Measurements from ENCODE around the gene CACNA1A.

Gene CACNA1A

GRCh38 chr19:13410946-13411345 lies 95.3 kb downstream of the CACNA1A start:
- no peak overlapping the region for H2BK120ac ChIP-seq (ENCODE audit: low read depth, low read length)
- DNase-seq = no peak
- H3K79me1 ChIP-seq (replicated peaks; ENCODE audit: low read length, poor library complexity, severe bottlenecking) = no peaks in the 10 kb centered on the region
- peaks cover 0 to 14% of the 10 kb centered on the region in 2 experiments for H3K36me3 ChIP-seq (ENCODE audit: control insufficient read depth in 1 of 2, insufficient read depth in 2 of 2, low read depth in 1 of 2, low read length in 2 of 2)
- no peak overlapping the region for H3K18ac ChIP-seq (ENCODE audit: low read depth in 1 of 2, low read length in 2 of 2)
- no peak overlapping the region for H2BK15ac ChIP-seq (ENCODE audit: low read depth, poor library complexity, severe bottlenecking)
- no peak overlapping the region for H3K4ac ChIP-seq (ENCODE audit: low read depth in 1 of 2, low read length in 2 of 2)
- H3K4me3 ChIP-seq (ENCODE audit: insufficient read depth in 1 of 2, low read depth in 1 of 2, low read length in 2 of 2) = no peak overlapping the region
- H3K27me3 ChIP-seq (ENCODE audit: control insufficient read depth in 1 of 2, insufficient read depth in 1 of 2, low read length in 2 of 2) = no peaks in the 10 kb centered on the region
- H3K9ac ChIP-seq (ENCODE audit: low read length) = no peak overlapping the region
- no peak overlapping the region for H3K14ac ChIP-seq (ENCODE audit: low read length in 2 of 2)
- H2AFZ ChIP-seq (ENCODE audit: low read depth, low read length) = no peak overlapping the region
- H3K27ac ChIP-seq (ENCODE audit: low read length, poor library complexity, severe bottlenecking) = no peak overlapping the region
- H2BK5ac ChIP-seq (ENCODE audit: low read depth, low read length, poor library complexity, severe bottlenecking) = no peak overlapping the region
- 58% methylated on average over 1 of the region's 1 CpG for WGBS
- H3K23ac ChIP-seq (ENCODE audit: low read length in 2 of 2) = no peak overlapping the region
- no peak overlapping the region for H3K4me2 ChIP-seq (ENCODE audit: low read length, poor library complexity, severe bottlenecking)
- H2AK5ac ChIP-seq (ENCODE audit: low read length, severe bottlenecking) = no peak overlapping the region
- no peak overlapping the region for H2BK12ac ChIP-seq (ENCODE audit: low read length in 2 of 2)
- H4K8ac ChIP-seq (ENCODE audit: low read length) = no peak overlapping the region
- no peaks in the 10 kb centered on the region for H3K4me1 ChIP-seq (ENCODE audit: control insufficient read depth, insufficient read depth, low read depth, low read length)
- H3K9me3 ChIP-seq (ENCODE audit: control insufficient read depth, low read length) = no peaks in the 10 kb centered on the region
- H4K91ac ChIP-seq (ENCODE audit: low read length) = no peak overlapping the region

GRCh38 chr19:13408889-13409518 lies 97.3 kb downstream of the CACNA1A start:
- no peak overlapping the region for H4K8ac ChIP-seq (ENCODE audit: low read length)
- no peaks in the 10 kb centered on the region for H3K9me3 ChIP-seq (ENCODE audit: control insufficient read depth, low read length)
- no peak overlapping the region for H2AK5ac ChIP-seq (ENCODE audit: low read length, severe bottlenecking)
- H3K4me1 ChIP-seq (ENCODE audit: control insufficient read depth, insufficient read depth, low read depth, low read length) = no peaks in the 10 kb centered on the region
- no peak overlapping the region for H3K9ac ChIP-seq (ENCODE audit: low read length)
- H2AFZ ChIP-seq (ENCODE audit: low read depth, low read length) = no peak overlapping the region
- H3K4me2 ChIP-seq (ENCODE audit: low read length, poor library complexity, severe bottlenecking) = no peak overlapping the region
- WGBS = 74% methylated on average over 14 of the region's 16 CpGs
- H3K79me1 ChIP-seq (replicated peaks; ENCODE audit: low read length, poor library complexity, severe bottlenecking) = no peaks in the 10 kb centered on the region
- H2BK5ac ChIP-seq (ENCODE audit: low read depth, low read length, poor library complexity, severe bottlenecking) = no peak overlapping the region
- no peak overlapping the region for H3K4me3 ChIP-seq (ENCODE audit: insufficient read depth in 1 of 2, low read depth in 1 of 2, low read length in 2 of 2)
- no peak overlapping the region for H4K91ac ChIP-seq (ENCODE audit: low read length)
- H3K23ac ChIP-seq (ENCODE audit: low read length in 2 of 2) = no peak overlapping the region
- no peak for DNase-seq
- H3K4ac ChIP-seq (ENCODE audit: low read depth in 1 of 2, low read length in 2 of 2) = no peak overlapping the region
- H2BK15ac ChIP-seq (ENCODE audit: low read depth, poor library complexity, severe bottlenecking) = no peak overlapping the region
- no peak overlapping the region for H2BK12ac ChIP-seq (ENCODE audit: low read length in 2 of 2)
- H3K27me3 ChIP-seq (ENCODE audit: control insufficient read depth in 1 of 2, insufficient read depth in 1 of 2, low read length in 2 of 2) = no peaks in the 10 kb centered on the region
- H3K18ac ChIP-seq (ENCODE audit: low read depth in 1 of 2, low read length in 2 of 2) = no peak overlapping the region
- no peak overlapping the region for H2BK120ac ChIP-seq (ENCODE audit: low read depth, low read length)
- H3K14ac ChIP-seq (ENCODE audit: low read length in 2 of 2) = no peak overlapping the region
- no peak overlapping the region for H3K27ac ChIP-seq (ENCODE audit: low read length, poor library complexity, severe bottlenecking)
- peaks cover 0 to 14% of the 10 kb centered on the region in 2 experiments for H3K36me3 ChIP-seq (ENCODE audit: control insufficient read depth in 1 of 2, insufficient read depth in 2 of 2, low read depth in 1 of 2, low read length in 2 of 2)

GRCh38 chr19:13404236-13404635 lies 102.0 kb downstream of the CACNA1A start:
- Histone ChIP-seq H3K79me1 (replicated peaks; ENCODE audit: low read length, poor library complexity, severe bottlenecking) (no peaks in the 10 kb centered on the region), H2BK120ac (ENCODE audit: low read depth, low read length) (no peak overlapping the region), H2AK5ac (ENCODE audit: low read length, severe bottlenecking) (no peak overlapping the region), H4K91ac (ENCODE audit: low read length) (no peak overlapping the region), H3K4me1 (ENCODE audit: control insufficient read depth, insufficient read depth, low read depth, low read length) (peaks cover 4% of the 10 kb centered on the region), H3K9me3 (ENCODE audit: control insufficient read depth, low read length) (peaks cover 7% of the 10 kb centered on the region), H3K36me3 (ENCODE audit: control insufficient read depth in 1 of 2, insufficient read depth in 2 of 2, low read depth in 1 of 2, low read length in 2 of 2) (peaks cover 0 to 14% of the 10 kb centered on the region in 2 experiments), H3K14ac (ENCODE audit: low read length in 2 of 2) (no peak overlapping the region), H2BK12ac (ENCODE audit: low read length in 2 of 2) (no peak overlapping the region), H3K4ac (ENCODE audit: low read depth in 1 of 2, low read length in 2 of 2) (no peak overlapping the region), H2AFZ (ENCODE audit: low read depth, low read length) (no peak overlapping the region), H3K18ac (ENCODE audit: low read depth in 1 of 2, low read length in 2 of 2) (no peak overlapping the region), H3K27me3 (ENCODE audit: control insufficient read depth in 1 of 2, insufficient read depth in 1 of 2, low read length in 2 of 2) (no peaks in the 10 kb centered on the region), H3K4me3 (ENCODE audit: insufficient read depth in 1 of 2, low read depth in 1 of 2, low read length in 2 of 2) (no peak overlapping the region), H3K9ac (ENCODE audit: low read length) (no peak overlapping the region), H2BK5ac (ENCODE audit: low read depth, low read length, poor library complexity, severe bottlenecking) (no peak overlapping the region), H4K8ac (ENCODE audit: low read length) (no peak overlapping the region), H3K4me2 (ENCODE audit: low read length, poor library complexity, severe bottlenecking) (no peak overlapping the region), H2BK15ac (ENCODE audit: low read depth, poor library complexity, severe bottlenecking) (no peak overlapping the region), H3K23ac (ENCODE audit: low read length in 2 of 2) (no peak overlapping the region), H3K27ac (ENCODE audit: low read length, poor library complexity, severe bottlenecking) (no peak overlapping the region)
- no peak for DNase-seq
- WGBS = 78% methylated on average over 7 of the region's 7 CpGs

GRCh38 chr19:13401388-13401787 lies 104.9 kb downstream of the CACNA1A start:
- H4K8ac ChIP-seq (ENCODE audit: low read length) = no peak overlapping the region
- no peaks in the 10 kb centered on the region for H3K79me1 ChIP-seq (replicated peaks; ENCODE audit: low read length, poor library complexity, severe bottlenecking)
- H4K91ac ChIP-seq (ENCODE audit: low read length) = no peak overlapping the region
- no peak overlapping the region for H3K14ac ChIP-seq (ENCODE audit: low read length in 2 of 2)
- no peak overlapping the region for H3K27ac ChIP-seq (ENCODE audit: low read length, poor library complexity, severe bottlenecking)
- 90% methylated on average over 1 of the region's 2 CpGs for WGBS
- no peak overlapping the region for H2AFZ ChIP-seq (ENCODE audit: low read depth, low read length)
- no peak overlapping the region for H2BK15ac ChIP-seq (ENCODE audit: low read depth, poor library complexity, severe bottlenecking)
- H2BK5ac ChIP-seq (ENCODE audit: low read depth, low read length, poor library complexity, severe bottlenecking) = no peak overlapping the region
- no peak overlapping the region for H3K23ac ChIP-seq (ENCODE audit: low read length in 2 of 2)
- no peak overlapping the region for H3K9ac ChIP-seq (ENCODE audit: low read length)
- H3K18ac ChIP-seq (ENCODE audit: low read depth in 1 of 2, low read length in 2 of 2) = no peak overlapping the region
- no peak overlapping the region for H2BK120ac ChIP-seq (ENCODE audit: low read depth, low read length)
- peaks cover 10% of the 10 kb centered on the region for H3K4me1 ChIP-seq (ENCODE audit: control insufficient read depth, insufficient read depth, low read depth, low read length)
- no peak overlapping the region for H3K4ac ChIP-seq (ENCODE audit: low read depth in 1 of 2, low read length in 2 of 2)
- H3K36me3 ChIP-seq (ENCODE audit: control insufficient read depth in 1 of 2, insufficient read depth in 2 of 2, low read depth in 1 of 2, low read length in 2 of 2) = no peaks in the 10 kb centered on the region
- DNase-seq = peak; percentile 6
- H3K4me3 ChIP-seq (ENCODE audit: insufficient read depth in 1 of 2, low read depth in 1 of 2, low read length in 2 of 2) = no peak overlapping the region
- H2BK12ac ChIP-seq (ENCODE audit: low read length in 2 of 2) = no peak overlapping the region
- H3K27me3 ChIP-seq (ENCODE audit: control insufficient read depth in 1 of 2, insufficient read depth in 1 of 2, low read length in 2 of 2) = no peaks in the 10 kb centered on the region
- peaks cover 7% of the 10 kb centered on the region for H3K9me3 ChIP-seq (ENCODE audit: control insufficient read depth, low read length)
- no peak overlapping the region for H2AK5ac ChIP-seq (ENCODE audit: low read length, severe bottlenecking)
- no peak overlapping the region for H3K4me2 ChIP-seq (ENCODE audit: low read length, poor library complexity, severe bottlenecking)

Data from mesenchymal stem cell (in vitro differentiated cells and primary cell).